ENCODE measurements around the gene B4GALT5.
A peak's percentile ranks its signal among the peaks of the same experiment; 100 is the strongest.

B4GALT5 gene

DNA sequence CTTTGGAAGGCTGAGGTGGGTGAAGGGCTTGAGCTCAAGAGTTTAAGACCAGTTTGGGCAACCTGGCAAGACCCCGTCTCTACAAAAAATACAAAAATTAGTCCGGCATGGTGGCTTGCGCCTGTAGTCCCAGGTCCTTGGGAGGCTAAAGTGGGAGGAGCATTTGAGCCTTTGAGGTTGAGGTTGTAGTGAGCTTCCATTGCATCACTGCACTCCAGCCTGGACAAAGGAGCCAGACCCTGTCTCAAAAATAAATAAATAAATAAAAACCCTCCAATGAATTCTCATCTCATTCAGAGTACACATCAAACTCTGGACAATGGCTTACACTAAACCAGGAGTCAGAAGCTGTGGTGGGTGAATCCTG lies 31.8 kb downstream of the B4GALT5 start:
- H2BK15ac ChIP-seq (ENCODE audit: low read depth, poor library complexity, severe bottlenecking), result no peak overlapping the region
- H4K8ac ChIP-seq (ENCODE audit: low read length), result peak overlapping the region; percentile 42
- H3K9ac ChIP-seq (ENCODE audit: low read length), result no peak overlapping the region
- no peak overlapping the region for H3K4ac ChIP-seq (ENCODE audit: low read depth in 1 of 2, low read length in 2 of 2)
- H3K4me1 ChIP-seq (ENCODE audit: control insufficient read depth, insufficient read depth, low read depth, low read length), result peaks cover 34% of the 10 kb centered on the region
- peak overlapping the region in 1 of 2 experiments; percentile 14 for H3K23ac ChIP-seq (ENCODE audit: low read length in 2 of 2)
- WGBS, result 100% methylated on average over 1 of the region's 3 CpGs
- H3K18ac ChIP-seq (ENCODE audit: low read depth in 1 of 2, low read length in 2 of 2), result peak overlapping the region in 1 of 2 experiments; percentile 38
- H3K79me1 ChIP-seq (replicated peaks; ENCODE audit: low read length, poor library complexity, severe bottlenecking), result no peaks in the 10 kb centered on the region
- no peaks in the 10 kb centered on the region for H3K27me3 ChIP-seq (ENCODE audit: control insufficient read depth in 1 of 2, insufficient read depth in 1 of 2, low read length in 2 of 2)
- no peak overlapping the region for H2BK12ac ChIP-seq (ENCODE audit: low read length in 2 of 2)
- no peak for DNase-seq
- H2BK120ac ChIP-seq (ENCODE audit: low read depth, low read length), result no peak overlapping the region
- H3K4me3 ChIP-seq (ENCODE audit: insufficient read depth in 1 of 2, low read depth in 1 of 2, low read length in 2 of 2), result no peak overlapping the region
- peaks cover 6 to 12% of the 10 kb centered on the region in 2 experiments for H3K36me3 ChIP-seq (ENCODE audit: control insufficient read depth in 1 of 2, insufficient read depth in 2 of 2, low read depth in 1 of 2, low read length in 2 of 2)
- no peak overlapping the region for H3K4me2 ChIP-seq (ENCODE audit: low read length, poor library complexity, severe bottlenecking)
- no peak overlapping the region for H2AFZ ChIP-seq (ENCODE audit: low read depth, low read length)
- no peak overlapping the region for H2BK5ac ChIP-seq (ENCODE audit: low read depth, low read length, poor library complexity, severe bottlenecking)
- H2AK5ac ChIP-seq (ENCODE audit: low read length, severe bottlenecking), result peak overlapping the region; percentile 78
- H4K91ac ChIP-seq (ENCODE audit: low read length), result no peak overlapping the region
- H3K14ac ChIP-seq (ENCODE audit: low read length in 2 of 2), result no peak overlapping the region
- H3K9me3 ChIP-seq (ENCODE audit: control insufficient read depth, low read length), result no peaks in the 10 kb centered on the region
- no peak overlapping the region for H3K27ac ChIP-seq (ENCODE audit: low read length, poor library complexity, severe bottlenecking)

DNA sequence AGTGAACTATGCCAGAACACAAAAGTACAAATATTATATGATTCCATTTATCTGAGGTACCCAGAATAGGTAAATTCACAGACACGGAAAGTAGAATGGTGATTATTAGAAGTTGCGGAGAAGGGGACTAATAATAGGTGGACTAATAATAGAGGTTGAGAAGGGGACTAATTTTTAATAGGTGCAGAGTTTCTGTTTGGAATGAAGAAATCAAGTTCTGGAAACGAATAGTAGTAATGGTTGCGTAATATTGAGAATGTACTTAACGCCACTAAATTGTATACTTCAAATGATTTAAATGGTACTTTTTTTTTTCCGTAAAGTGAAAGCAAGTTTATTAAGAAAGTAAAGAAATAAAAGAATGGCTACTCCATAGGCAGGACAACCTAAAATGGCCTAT lies 33.2 kb downstream of the B4GALT5 start:
- Histone ChIP-seq H3K9ac (ENCODE audit: low read length) (no peak overlapping the region), H3K4me1 (ENCODE audit: control insufficient read depth, insufficient read depth, low read depth, low read length) (peaks cover 33% of the 10 kb centered on the region), H3K4ac (ENCODE audit: low read depth in 1 of 2, low read length in 2 of 2) (no peak overlapping the region), H3K14ac (ENCODE audit: low read length in 2 of 2) (no peak overlapping the region), H2AK5ac (ENCODE audit: low read length, severe bottlenecking) (no peak overlapping the region), H2BK120ac (ENCODE audit: low read depth, low read length) (no peak overlapping the region), H3K27ac (ENCODE audit: low read length, poor library complexity, severe bottlenecking) (no peak overlapping the region), H2BK15ac (ENCODE audit: low read depth, poor library complexity, severe bottlenecking) (no peak overlapping the region), H3K9me3 (ENCODE audit: control insufficient read depth, low read length) (no peaks in the 10 kb centered on the region), H2AFZ (ENCODE audit: low read depth, low read length) (no peak overlapping the region), H4K91ac (ENCODE audit: low read length) (no peak overlapping the region), H2BK12ac (ENCODE audit: low read length in 2 of 2) (no peak overlapping the region), H4K8ac (ENCODE audit: low read length) (no peak overlapping the region), H3K4me2 (ENCODE audit: low read length, poor library complexity, severe bottlenecking) (no peak overlapping the region), H3K27me3 (ENCODE audit: control insufficient read depth in 1 of 2, insufficient read depth in 1 of 2, low read length in 2 of 2) (no peaks in the 10 kb centered on the region), H3K36me3 (ENCODE audit: control insufficient read depth in 1 of 2, insufficient read depth in 2 of 2, low read depth in 1 of 2, low read length in 2 of 2) (peaks cover 6 to 12% of the 10 kb centered on the region in 2 experiments), H3K79me1 (replicated peaks; ENCODE audit: low read length, poor library complexity, severe bottlenecking) (no peaks in the 10 kb centered on the region), H3K18ac (ENCODE audit: low read depth in 1 of 2, low read length in 2 of 2) (no peak overlapping the region), H2BK5ac (ENCODE audit: low read depth, low read length, poor library complexity, severe bottlenecking) (no peak overlapping the region), H3K23ac (ENCODE audit: low read length in 2 of 2) (no peak overlapping the region), H3K4me3 (ENCODE audit: insufficient read depth in 1 of 2, low read depth in 1 of 2, low read length in 2 of 2) (no peak overlapping the region)
- DNase-seq, result peak; percentile 37
- WGBS, result 92% methylated on average over 4 of the region's 6 CpGs

DNA sequence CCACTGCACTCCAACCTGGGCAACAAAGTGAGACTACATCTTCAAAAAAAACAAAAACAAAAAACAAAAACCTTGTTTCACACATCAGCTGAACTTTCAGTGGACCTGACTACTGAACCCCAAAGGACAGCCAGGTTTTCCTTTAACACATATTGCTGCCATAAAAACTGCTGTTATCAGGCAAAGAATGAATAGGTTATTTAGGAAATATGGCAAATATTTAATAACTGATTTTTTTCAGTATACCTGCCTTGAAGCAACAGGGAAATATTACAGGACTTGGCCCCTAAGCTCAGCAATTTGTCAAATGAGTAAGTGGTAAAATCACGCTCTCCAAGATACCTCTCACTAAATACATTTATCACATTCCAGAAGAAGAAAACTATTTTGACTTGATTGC lies 34.0 kb downstream of the B4GALT5 start:
- Histone ChIP-seq H3K36me3 (ENCODE audit: control insufficient read depth in 1 of 2, insufficient read depth in 2 of 2, low read depth in 1 of 2, low read length in 2 of 2) (peaks cover 6 to 12% of the 10 kb centered on the region in 2 experiments), H3K9me3 (ENCODE audit: control insufficient read depth, low read length) (no peaks in the 10 kb centered on the region), H2BK15ac (ENCODE audit: low read depth, poor library complexity, severe bottlenecking) (no peak overlapping the region), H3K9ac (ENCODE audit: low read length) (peak overlapping the region; percentile 70), H3K18ac (ENCODE audit: low read depth in 1 of 2, low read length in 2 of 2) (no peak overlapping the region), H4K8ac (ENCODE audit: low read length) (no peak overlapping the region), H2BK120ac (ENCODE audit: low read depth, low read length) (no peak overlapping the region), H3K23ac (ENCODE audit: low read length in 2 of 2) (no peak overlapping the region), H2BK5ac (ENCODE audit: low read depth, low read length, poor library complexity, severe bottlenecking) (no peak overlapping the region), H3K4me1 (ENCODE audit: control insufficient read depth, insufficient read depth, low read depth, low read length) (peaks cover 31% of the 10 kb centered on the region), H3K27me3 (ENCODE audit: control insufficient read depth in 1 of 2, insufficient read depth in 1 of 2, low read length in 2 of 2) (no peaks in the 10 kb centered on the region), H3K79me1 (replicated peaks; ENCODE audit: low read length, poor library complexity, severe bottlenecking) (no peaks in the 10 kb centered on the region), H3K27ac (ENCODE audit: low read length, poor library complexity, severe bottlenecking) (no peak overlapping the region), H3K14ac (ENCODE audit: low read length in 2 of 2) (no peak overlapping the region), H3K4me3 (ENCODE audit: insufficient read depth in 1 of 2, low read depth in 1 of 2, low read length in 2 of 2) (no peak overlapping the region), H3K4me2 (ENCODE audit: low read length, poor library complexity, severe bottlenecking) (no peak overlapping the region), H4K91ac (ENCODE audit: low read length) (no peak overlapping the region), H3K4ac (ENCODE audit: low read depth in 1 of 2, low read length in 2 of 2) (no peak overlapping the region), H2AK5ac (ENCODE audit: low read length, severe bottlenecking) (no peak overlapping the region), H2BK12ac (ENCODE audit: low read length in 2 of 2) (no peak overlapping the region), H2AFZ (ENCODE audit: low read depth, low read length) (no peak overlapping the region)
- 100% methylated on average over 1 of the region's 1 CpG for WGBS
- DNase-seq, result no peak

DNA sequence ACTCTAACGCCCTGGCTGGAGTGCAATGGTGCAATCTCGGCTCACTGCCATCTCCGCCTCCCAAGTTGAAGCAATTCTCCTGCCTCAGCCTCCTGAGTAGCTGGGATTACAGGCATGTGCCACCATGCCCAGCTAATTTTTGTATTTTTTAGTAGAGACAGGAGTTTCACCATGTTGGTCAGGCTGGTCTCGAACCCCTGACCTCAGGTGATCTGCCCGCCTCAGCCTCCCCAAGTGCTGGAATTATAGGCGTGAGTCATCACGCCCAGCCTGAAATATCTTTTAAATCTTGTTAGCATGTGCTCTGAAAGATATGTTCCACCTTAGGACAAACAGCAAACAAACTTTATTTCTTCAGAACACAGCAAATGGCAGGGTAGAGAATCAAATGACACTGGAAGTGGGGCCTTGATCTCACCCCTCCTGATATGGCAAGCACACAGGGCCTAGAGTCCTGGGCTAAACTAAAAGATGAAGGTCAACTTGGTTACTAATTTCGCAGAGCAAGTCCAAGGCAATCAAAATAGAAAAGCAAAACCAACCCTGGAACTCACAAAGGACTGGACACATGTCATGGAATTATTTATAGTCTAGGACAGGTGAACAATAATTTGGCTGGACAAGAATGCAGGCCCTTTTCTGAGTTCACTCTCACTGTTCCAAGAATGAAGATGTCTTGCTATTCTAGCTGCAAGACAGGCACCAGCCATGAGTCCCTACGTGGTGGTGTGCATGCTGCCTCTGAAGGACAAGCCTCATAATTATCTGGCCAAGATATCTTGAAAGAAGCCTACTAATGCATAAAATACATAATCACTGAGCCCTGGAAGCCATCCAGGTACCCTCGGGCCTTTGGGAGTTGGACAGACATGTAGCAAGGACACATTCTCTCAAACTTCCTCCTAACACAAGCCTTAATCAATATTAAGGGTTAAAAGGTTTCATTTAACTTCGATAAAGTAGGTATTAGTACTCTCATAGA lies 35.6 kb downstream of the B4GALT5 start:
- Histone ChIP-seq H2AK5ac (ENCODE audit: low read length, severe bottlenecking) (peak overlapping the region; percentile 92), H2BK15ac (ENCODE audit: low read depth, poor library complexity, severe bottlenecking) (no peak overlapping the region), H3K4me2 (ENCODE audit: low read length, poor library complexity, severe bottlenecking) (no peak overlapping the region), H2BK5ac (ENCODE audit: low read depth, low read length, poor library complexity, severe bottlenecking) (no peak overlapping the region), H3K27ac (ENCODE audit: low read length, poor library complexity, severe bottlenecking) (peak overlapping the region; percentile 60), H4K8ac (ENCODE audit: low read length) (no peak overlapping the region), H3K23ac (ENCODE audit: low read length in 2 of 2) (no peak overlapping the region), H2AFZ (ENCODE audit: low read depth, low read length) (no peak overlapping the region), H3K4ac (ENCODE audit: low read depth in 1 of 2, low read length in 2 of 2) (peak overlapping the region in 1 of 2 experiments; percentile 84), H3K14ac (ENCODE audit: low read length in 2 of 2) (no peak overlapping the region), H3K18ac (ENCODE audit: low read depth in 1 of 2, low read length in 2 of 2) (peak overlapping the region; percentile 55 to 74), H3K4me3 (ENCODE audit: insufficient read depth in 1 of 2, low read depth in 1 of 2, low read length in 2 of 2) (peak overlapping the region in 1 of 2 experiments; percentile 60), H3K9me3 (ENCODE audit: control insufficient read depth, low read length) (no peaks in the 10 kb centered on the region), H2BK12ac (ENCODE audit: low read length in 2 of 2) (peak overlapping the region in 1 of 2 experiments; percentile 77), H3K79me1 (replicated peaks; ENCODE audit: low read length, poor library complexity, severe bottlenecking) (no peaks in the 10 kb centered on the region), H4K91ac (ENCODE audit: low read length) (no peak overlapping the region), H3K4me1 (ENCODE audit: control insufficient read depth, insufficient read depth, low read depth, low read length) (peaks cover 28% of the 10 kb centered on the region), H3K27me3 (ENCODE audit: control insufficient read depth in 1 of 2, insufficient read depth in 1 of 2, low read length in 2 of 2) (no peaks in the 10 kb centered on the region), H3K9ac (ENCODE audit: low read length) (peak overlapping the region; percentile 70), H2BK120ac (ENCODE audit: low read depth, low read length) (peak overlapping the region; percentile 39), H3K36me3 (ENCODE audit: control insufficient read depth in 1 of 2, insufficient read depth in 2 of 2, low read depth in 1 of 2, low read length in 2 of 2) (peaks cover 6 to 8% of the 10 kb centered on the region in 2 experiments)
- 96% methylated on average over 8 of the region's 11 CpGs for WGBS
- no peak for DNase-seq

Measured in mesenchymal stem cell (in vitro differentiated cells and primary cell).